Measurements from ENCODE around the gene ADGRD2.
A peak's percentile ranks its signal among the peaks of the same experiment; 100 is the strongest.

Gene ADGRD2

GRCh38 chr9:124517600-124517999, 67.3 kb downstream of the ADGRD2 start:
- Histone ChIP-seq H3K79me2 (ENCODE audit: control insufficient read depth, insufficient read depth, low read length, poor library complexity) (peaks cover 5% of the 10 kb centered on the region), H3K4me1 (ENCODE audit: control insufficient read depth in 1 of 2, insufficient read depth in 2 of 2, low read length in 2 of 2) (peaks cover 14 to 30% of the 10 kb centered on the region in 2 experiments), H3K36me3 (ENCODE audit: control insufficient read depth in 1 of 2, insufficient read depth in 2 of 2, low read length in 2 of 2) (peaks cover 4% of the 10 kb centered on the region in 2 experiments), H3K27ac (ENCODE audit: low read depth, low read length) (peak overlapping the region; percentile 3), H3K79me1 (ENCODE audit: low read length) (peaks cover 21% of the 10 kb centered on the region), H3K4me2 (ENCODE audit: low read length) (no peak overlapping the region), H3K18ac (ENCODE audit: low read length) (peak overlapping the region; percentile 13), H4K91ac (ENCODE audit: low read depth, low read length) (peak overlapping the region; percentile 46), H4K8ac (ENCODE audit: low read depth, low read length) (no peak overlapping the region), H3K23ac (ENCODE audit: low read length) (no peak overlapping the region), H3K9ac (ENCODE audit: low read length) (no peak overlapping the region), H2AFZ (ENCODE audit: insufficient read depth, low read length, poor library complexity) (no peak overlapping the region), H3K4me3 (ENCODE audit: low read depth, low read length) (no peak overlapping the region), H2BK12ac (ENCODE audit: low read length) (no peak overlapping the region), H2AK5ac (ENCODE audit: low read length) (no peak overlapping the region), H2BK120ac (ENCODE audit: insufficient read depth, low read length, poor library complexity) (no peak overlapping the region), H3K4ac (ENCODE audit: low read depth, low read length) (no peak overlapping the region), H2BK5ac (ENCODE audit: low read depth, low read length, poor library complexity) (no peak overlapping the region), H3K27me3 (ENCODE audit: insufficient read depth, low read length) (no peaks in the 10 kb centered on the region), H3K14ac (ENCODE audit: low read length) (no peak overlapping the region), H4K12ac (ENCODE audit: low read depth, low read length) (no peak overlapping the region), H3K9me3 (ENCODE audit: insufficient read depth, low read depth, low read length) (no peaks in the 10 kb centered on the region)
- WGBS (ENCODE audit: extremely low coverage, insufficient coverage, insufficient read length), result no CpG with 5 or more reads among the region's 5 CpGs
- DNase-seq, result no peak

- peaks cover 4% of the 10 kb centered on the region in 2 experiments for H3K36me3 ChIP-seq (ENCODE audit: control insufficient read depth in 1 of 2, insufficient read depth in 2 of 2, low read length in 2 of 2)
- H3K14ac ChIP-seq (ENCODE audit: low read length), result peak overlapping the region; percentile 28
- H2BK120ac ChIP-seq (ENCODE audit: insufficient read depth, low read length, poor library complexity), result peak overlapping the region; percentile 54
- peaks cover 14 to 33% of the 10 kb centered on the region in 2 experiments for H3K4me1 ChIP-seq (ENCODE audit: control insufficient read depth in 1 of 2, insufficient read depth in 2 of 2, low read length in 2 of 2)
- H3K79me2 ChIP-seq (ENCODE audit: control insufficient read depth, insufficient read depth, low read length, poor library complexity), result peaks cover 5% of the 10 kb centered on the region
- no peak overlapping the region for H2AFZ ChIP-seq (ENCODE audit: insufficient read depth, low read length, poor library complexity)
- H4K91ac ChIP-seq (ENCODE audit: low read depth, low read length), result peak overlapping the region; percentile 60
- no peaks in the 10 kb centered on the region for H3K27me3 ChIP-seq (ENCODE audit: insufficient read depth, low read length)
- no peak overlapping the region for H3K9ac ChIP-seq (ENCODE audit: low read length)
- no peak overlapping the region for H3K23ac ChIP-seq (ENCODE audit: low read length)
- H3K27ac ChIP-seq (ENCODE audit: low read depth, low read length), result peak overlapping the region; percentile 64
- no peak overlapping the region for H3K4me2 ChIP-seq (ENCODE audit: low read length)
- H2BK12ac ChIP-seq (ENCODE audit: low read length), result peak overlapping the region; percentile 39
- H3K79me1 ChIP-seq (ENCODE audit: low read length), result peaks cover 21% of the 10 kb centered on the region
- H3K4ac ChIP-seq (ENCODE audit: low read depth, low read length), result peak overlapping the region; percentile 2
- H2AK5ac ChIP-seq (ENCODE audit: low read length), result no peak overlapping the region
- no peak overlapping the region for H4K12ac ChIP-seq (ENCODE audit: low read depth, low read length)
- H4K8ac ChIP-seq (ENCODE audit: low read depth, low read length), result peak overlapping the region; percentile 30
- H3K18ac ChIP-seq (ENCODE audit: low read length), result peak overlapping the region; percentile 12
- no peaks in the 10 kb centered on the region for H3K9me3 ChIP-seq (ENCODE audit: insufficient read depth, low read depth, low read length)
- H2BK5ac ChIP-seq (ENCODE audit: low read depth, low read length, poor library complexity), result peak overlapping the region; percentile 10
- DNase-seq, result no peak
- H3K4me3 ChIP-seq (ENCODE audit: low read depth, low read length), result no peak overlapping the region
- WGBS (ENCODE audit: extremely low coverage, insufficient coverage, insufficient read length), result no CpG with 5 or more reads among the region's 7 CpGs
Measured at GRCh38 chr9:124518116-124518515, 67.9 kb downstream of the ADGRD2 start.

GRCh38 chr9:124520206-124520596, 70.0 kb downstream of the ADGRD2 start:
- no peak overlapping the region for H4K12ac ChIP-seq (ENCODE audit: low read depth, low read length)
- no peak overlapping the region for H3K18ac ChIP-seq (ENCODE audit: low read length)
- no peaks in the 10 kb centered on the region for H3K27me3 ChIP-seq (ENCODE audit: insufficient read depth, low read length)
- no peak overlapping the region for H2BK120ac ChIP-seq (ENCODE audit: insufficient read depth, low read length, poor library complexity)
- no peak overlapping the region for H3K4me3 ChIP-seq (ENCODE audit: low read depth, low read length)
- peaks cover 4 to 7% of the 10 kb centered on the region in 2 experiments for H3K36me3 ChIP-seq (ENCODE audit: control insufficient read depth in 1 of 2, insufficient read depth in 2 of 2, low read length in 2 of 2)
- no peaks in the 10 kb centered on the region for H3K9me3 ChIP-seq (ENCODE audit: insufficient read depth, low read depth, low read length)
- H3K79me1 ChIP-seq (ENCODE audit: low read length), result peaks cover 21% of the 10 kb centered on the region
- no CpG with 5 or more reads among the region's 7 CpGs for WGBS (ENCODE audit: extremely low coverage, insufficient coverage, insufficient read length)
- H3K23ac ChIP-seq (ENCODE audit: low read length), result no peak overlapping the region
- no peak overlapping the region for H3K14ac ChIP-seq (ENCODE audit: low read length)
- peak overlapping the region; percentile 83 for H3K27ac ChIP-seq (ENCODE audit: low read depth, low read length)
- no peak overlapping the region for H4K91ac ChIP-seq (ENCODE audit: low read depth, low read length)
- peaks cover 5% of the 10 kb centered on the region for H3K79me2 ChIP-seq (ENCODE audit: control insufficient read depth, insufficient read depth, low read length, poor library complexity)
- no peak overlapping the region for H2BK12ac ChIP-seq (ENCODE audit: low read length)
- no peak overlapping the region for H3K9ac ChIP-seq (ENCODE audit: low read length)
- H3K4me1 ChIP-seq (ENCODE audit: control insufficient read depth in 1 of 2, insufficient read depth in 2 of 2, low read length in 2 of 2), result peaks cover 14 to 33% of the 10 kb centered on the region in 2 experiments
- H3K4me2 ChIP-seq (ENCODE audit: low read length), result peak overlapping the region; percentile 35
- peak overlapping the region; percentile 47 for H2BK5ac ChIP-seq (ENCODE audit: low read depth, low read length, poor library complexity)
- no peak overlapping the region for H2AFZ ChIP-seq (ENCODE audit: insufficient read depth, low read length, poor library complexity)
- H3K4ac ChIP-seq (ENCODE audit: low read depth, low read length), result no peak overlapping the region
- no peak overlapping the region for H4K8ac ChIP-seq (ENCODE audit: low read depth, low read length)
- no peak for DNase-seq
- no peak overlapping the region for H2AK5ac ChIP-seq (ENCODE audit: low read length)

- peak overlapping the region; percentile 41 for H3K4ac ChIP-seq (ENCODE audit: low read depth, low read length)
- H2BK5ac ChIP-seq (ENCODE audit: low read depth, low read length, poor library complexity), result peak overlapping the region; percentile 45
- H3K23ac ChIP-seq (ENCODE audit: low read length), result no peak overlapping the region
- H3K79me1 ChIP-seq (ENCODE audit: low read length), result peaks cover 21% of the 10 kb centered on the region
- H3K27me3 ChIP-seq (ENCODE audit: insufficient read depth, low read length), result no peaks in the 10 kb centered on the region
- no peak overlapping the region for H3K4me3 ChIP-seq (ENCODE audit: low read depth, low read length)
- no CpG with 5 or more reads among the region's 3 CpGs for WGBS (ENCODE audit: extremely low coverage, insufficient coverage, insufficient read length)
- peaks cover 4 to 11% of the 10 kb centered on the region in 2 experiments for H3K36me3 ChIP-seq (ENCODE audit: control insufficient read depth in 1 of 2, insufficient read depth in 2 of 2, low read length in 2 of 2)
- peak overlapping the region; percentile 22 for H4K12ac ChIP-seq (ENCODE audit: low read depth, low read length)
- H3K18ac ChIP-seq (ENCODE audit: low read length), result peak overlapping the region; percentile 69
- H3K14ac ChIP-seq (ENCODE audit: low read length), result peak overlapping the region; percentile 61
- no peak overlapping the region for H3K9ac ChIP-seq (ENCODE audit: low read length)
- peak overlapping the region; percentile 83 for H3K27ac ChIP-seq (ENCODE audit: low read depth, low read length)
- H2BK120ac ChIP-seq (ENCODE audit: insufficient read depth, low read length, poor library complexity), result peak overlapping the region; percentile 85
- no peak overlapping the region for H3K4me2 ChIP-seq (ENCODE audit: low read length)
- H2AFZ ChIP-seq (ENCODE audit: insufficient read depth, low read length, poor library complexity), result peak overlapping the region; percentile 27
- peak overlapping the region; percentile 85 for H2AK5ac ChIP-seq (ENCODE audit: low read length)
- no peaks in the 10 kb centered on the region for H3K9me3 ChIP-seq (ENCODE audit: insufficient read depth, low read depth, low read length)
- H4K91ac ChIP-seq (ENCODE audit: low read depth, low read length), result peak overlapping the region; percentile 92
- H3K4me1 ChIP-seq (ENCODE audit: control insufficient read depth in 1 of 2, insufficient read depth in 2 of 2, low read length in 2 of 2), result peaks cover 14 to 33% of the 10 kb centered on the region in 2 experiments
- peak overlapping the region; percentile 90 for H2BK12ac ChIP-seq (ENCODE audit: low read length)
- H4K8ac ChIP-seq (ENCODE audit: low read depth, low read length), result peak overlapping the region; percentile 51
- no peak for DNase-seq
- peaks cover 5% of the 10 kb centered on the region for H3K79me2 ChIP-seq (ENCODE audit: control insufficient read depth, insufficient read depth, low read length, poor library complexity)
Measured at GRCh38 chr9:124521142-124521541, 70.9 kb downstream of the ADGRD2 start.
